GM10248 (cell line): ENCODE measurements around the gene FSTL4.

Source experiments
- CTCF ChIA-PET: fragments of 300-600 bp; sonication (Branson Sonifier 250); formaldehyde crosslinking; extraction: SDS; loops from one replicate; lab custom pipeline; 2021; ENCODE audit warnings: antibody characterized with exemption; lab: Yijun Ruan, JAX
- POLR2A ChIA-PET: fragments of 350-650 bp; sonication (Branson Sonifier 250); formaldehyde crosslinking; extraction: SDS; loops from one replicate; lab custom pipeline; 2020; ENCODE audit warnings: antibody characterized with exemption; lab: Yijun Ruan, JAX
- DNase-seq: peaks from one replicate; pipeline ENCODE4 v3.0.0; 2012; ENCODE audit errors: extremely low spot score
- TF ChIP-seq, protein P1 (sequence below): IDR thresholded peaks from 2 replicates; pipeline ENCODE4 v1.5.1; 2012; ENCODE audit warnings: mild to moderate bottlenecking, low read depth; ENCODE audit errors: extremely low read depth, missing control alignments, control extremely low read depth

Gene FSTL4

DNA sequence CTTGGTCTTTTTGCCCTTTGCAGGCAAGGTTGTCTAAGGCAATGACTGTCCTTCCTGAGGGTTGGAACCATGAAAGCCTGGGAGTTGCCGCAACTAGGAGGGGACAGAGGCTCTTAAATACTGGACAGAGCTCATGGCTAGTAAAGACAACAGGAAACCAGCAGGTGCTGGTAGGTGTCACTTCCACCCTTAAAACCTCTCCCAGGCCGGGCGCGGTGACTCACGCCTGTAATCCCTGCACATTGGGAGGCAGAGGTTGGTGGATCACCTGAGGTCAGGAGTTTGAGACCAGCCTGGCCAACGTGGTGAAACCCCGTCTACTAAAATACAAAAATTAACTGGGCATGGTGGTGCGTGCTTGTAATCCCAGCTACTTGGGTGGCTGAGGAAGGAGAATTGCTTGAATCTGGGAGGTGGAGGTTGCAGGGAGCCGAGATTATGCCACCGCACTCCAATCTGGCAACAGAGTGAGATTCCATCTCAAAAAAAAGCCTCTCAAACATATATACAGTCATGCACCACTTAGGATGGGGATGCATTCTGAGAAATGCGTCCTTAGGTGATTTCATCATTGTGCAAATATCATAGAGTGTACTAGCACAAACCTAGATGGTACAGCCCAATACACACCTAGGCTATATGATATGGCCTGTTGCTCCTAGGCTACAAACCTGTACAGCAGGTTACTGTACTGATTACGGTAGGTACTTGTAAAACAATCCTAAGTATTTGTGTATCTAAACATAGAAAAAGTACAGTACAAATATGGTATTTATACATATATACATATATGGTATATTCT is 457.9 kb downstream of the FSTL4 start:
- no peak for DNase-seq
- CTCF ChIA-PET, result no interaction called here
- TF ChIP-seq, protein P1, sequence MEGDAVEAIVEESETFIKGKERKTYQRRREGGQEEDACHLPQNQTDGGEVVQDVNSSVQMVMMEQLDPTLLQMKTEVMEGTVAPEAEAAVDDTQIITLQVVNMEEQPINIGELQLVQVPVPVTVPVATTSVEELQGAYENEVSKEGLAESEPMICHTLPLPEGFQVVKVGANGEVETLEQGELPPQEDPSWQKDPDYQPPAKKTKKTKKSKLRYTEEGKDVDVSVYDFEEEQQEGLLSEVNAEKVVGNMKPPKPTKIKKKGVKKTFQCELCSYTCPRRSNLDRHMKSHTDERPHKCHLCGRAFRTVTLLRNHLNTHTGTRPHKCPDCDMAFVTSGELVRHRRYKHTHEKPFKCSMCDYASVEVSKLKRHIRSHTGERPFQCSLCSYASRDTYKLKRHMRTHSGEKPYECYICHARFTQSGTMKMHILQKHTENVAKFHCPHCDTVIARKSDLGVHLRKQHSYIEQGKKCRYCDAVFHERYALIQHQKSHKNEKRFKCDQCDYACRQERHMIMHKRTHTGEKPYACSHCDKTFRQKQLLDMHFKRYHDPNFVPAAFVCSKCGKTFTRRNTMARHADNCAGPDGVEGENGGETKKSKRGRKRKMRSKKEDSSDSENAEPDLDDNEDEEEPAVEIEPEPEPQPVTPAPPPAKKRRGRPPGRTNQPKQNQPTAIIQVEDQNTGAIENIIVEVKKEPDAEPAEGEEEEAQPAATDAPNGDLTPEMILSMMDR, result no peak
- POLR2A ChIA-PET, result no interaction called here

DNA sequence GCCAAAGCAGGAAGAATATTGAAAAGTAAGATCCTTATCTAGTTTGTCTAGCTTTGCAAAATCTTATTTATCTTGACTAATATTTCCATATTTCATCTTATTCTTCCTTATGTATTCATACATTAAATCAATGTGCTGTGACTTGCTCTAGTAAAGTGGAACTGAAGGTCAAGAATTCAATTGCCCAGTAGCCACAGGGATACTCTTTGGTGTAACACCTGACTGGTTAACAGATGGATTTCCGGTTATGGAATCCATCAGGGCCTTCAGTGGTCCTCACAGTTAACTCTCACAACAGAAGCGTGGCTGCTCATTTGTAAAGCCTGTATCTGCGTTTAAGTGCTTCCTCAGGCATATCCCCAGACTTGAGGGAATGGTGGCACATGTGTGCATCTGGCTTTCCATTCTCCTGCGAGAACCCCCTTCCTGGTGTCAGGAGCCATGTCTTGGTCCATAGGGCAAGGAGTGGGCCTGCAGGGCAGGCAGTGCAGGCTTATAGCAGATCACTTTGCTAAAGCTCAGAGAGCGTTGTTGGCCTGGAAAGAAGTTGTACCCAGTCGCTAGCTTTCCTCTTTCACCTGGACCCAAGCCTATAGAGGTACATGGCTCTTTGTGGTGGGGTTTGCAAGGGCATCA is 461.3 kb downstream of the FSTL4 start:
- TF ChIP-seq, protein P1, result no peak
- no peak for DNase-seq
- CTCF ChIA-PET, result interaction anchor here (1.1 kb wide), 1 partner anchor 40 kb away, joined by 3 read pairs; no protein-coding TSS in a partner anchor
- POLR2A ChIA-PET, result no interaction called here

GRCh38 chr5:133149345-133149744 is 463.0 kb downstream of the FSTL4 start:
- ChIA-PET CTCF (interaction anchor here (0.8 to 1.1 kb wide), 2 partner anchors 13 to 36 kb away, joined by 3 to 4 read pairs; no protein-coding TSS in a partner anchor), POLR2A (no interaction called here)
- no peak for DNase-seq
- TF ChIP-seq, protein P1, result no peak

DNA sequence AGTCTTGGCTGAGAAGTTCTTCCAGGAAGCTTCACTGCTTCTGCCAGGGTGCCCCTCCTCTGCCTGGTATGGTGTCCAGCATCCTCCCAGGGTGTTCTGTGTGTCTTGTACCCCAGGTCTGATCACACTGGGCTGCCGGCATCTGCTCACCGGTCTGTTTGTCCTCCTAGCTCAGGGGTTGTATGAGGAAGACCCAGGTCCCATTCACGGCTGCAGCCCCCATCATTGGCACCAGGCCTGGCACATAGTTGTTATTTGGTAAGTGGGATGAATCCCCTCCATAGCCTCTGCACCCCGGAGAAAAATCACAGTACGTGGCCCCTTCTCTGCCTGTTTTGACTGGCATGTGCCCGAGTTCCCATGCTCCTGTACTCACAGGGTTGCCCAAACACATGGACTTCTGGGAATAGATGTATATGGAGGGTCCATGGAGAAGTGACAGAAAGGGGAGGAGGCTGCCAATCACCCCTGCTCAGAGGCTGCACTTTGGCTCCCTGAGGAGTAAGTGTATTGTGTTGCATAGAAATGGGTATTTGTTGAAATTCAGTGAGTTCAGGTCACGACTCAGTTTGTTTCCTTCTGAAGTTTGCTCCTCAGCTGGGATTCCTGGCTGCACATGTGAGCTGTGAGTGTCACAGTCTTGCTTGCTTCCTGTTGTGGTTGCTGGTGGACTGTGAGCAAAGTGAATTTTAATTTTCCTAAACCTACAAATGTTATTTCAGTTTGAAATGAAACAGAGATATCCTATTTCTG is 464.4 kb downstream of the FSTL4 start:
- CTCF ChIA-PET, result interaction anchor here (1.1 kb wide), 1 partner anchor 15 kb away, joined by 4 read pairs; no protein-coding TSS in a partner anchor

GRCh38 chr5:133147411-133147810 is 464.9 kb downstream of the FSTL4 start:
- TF ChIP-seq, protein P1, result no peak
- ChIA-PET CTCF (no interaction called here), POLR2A (no interaction called here)
- no peak for DNase-seq

More for the DNA sequence above, 464.4 kb downstream of the FSTL4 start:
- DNase-seq, result no peak
- POLR2A ChIA-PET, result no interaction called here
- TF ChIP-seq, protein P1, result no peak
